Measurements from ENCODE around the gene MOV10.

GRCh38 chr1:112628516-112628915 lies 45.9 kb upstream of the MOV10 start:
- TF ChIP-seq CTCF (IDR thresholded peaks at IDR 0.05) (no peak), POLR2A (IDR thresholded peaks at IDR 0.05) (no peak)
